ENCODE results near the gene MRPL55. TPM values are rescaled to one million over a fixed set of nuclear protein-coding genes. Genes with fewer than 3 reads are reported as not detected.
A peak's percentile ranks its signal among the peaks of the same experiment; 100 is the strongest.

MRPL55 gene
- total RNA-seq, 4 donors from 2014 or later: 64.7 to 123 (median 74.2) TPM

DNA sequence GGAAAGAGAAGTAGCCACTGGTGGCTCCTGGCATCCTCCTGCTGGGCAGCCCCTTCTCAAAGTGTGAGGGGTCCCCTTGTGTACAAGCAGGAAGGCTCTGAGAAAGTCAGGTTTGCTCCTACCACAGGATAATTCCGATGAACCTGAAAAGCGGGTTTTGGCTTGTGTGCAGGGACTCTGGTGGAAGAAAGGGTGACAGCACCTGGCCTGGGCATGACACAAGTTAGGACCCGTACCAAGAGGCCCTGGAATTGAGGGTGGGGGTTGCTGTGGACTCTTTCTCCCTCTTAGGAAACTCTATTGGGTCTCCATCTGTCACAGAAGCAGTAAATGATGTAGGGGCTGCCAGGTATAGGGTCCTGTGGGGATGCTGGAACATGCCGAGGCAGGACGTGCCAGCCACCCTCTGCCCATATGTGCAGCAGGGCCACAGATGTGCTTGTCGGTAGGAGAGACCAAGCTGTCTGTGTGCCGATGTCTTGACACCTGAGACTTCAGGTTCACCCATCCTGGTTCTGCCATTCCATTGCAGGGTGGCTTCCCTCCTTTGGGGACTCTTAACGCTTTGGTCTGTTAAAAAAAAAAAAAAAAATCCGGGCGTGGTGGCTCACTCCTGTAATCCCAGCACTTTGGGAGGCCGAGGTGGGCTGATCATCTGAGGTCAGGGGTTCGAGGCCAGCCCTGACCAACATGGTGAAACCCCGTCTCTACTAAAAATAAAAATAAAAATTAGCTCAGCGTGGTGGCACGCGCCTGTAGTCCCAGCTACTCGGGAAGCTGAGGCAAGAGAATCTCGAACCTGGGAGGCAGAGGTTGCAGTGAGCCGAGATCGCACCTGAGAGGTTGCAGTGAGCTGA is 15.8 kb downstream of the MRPL55 start:
- Histone ChIP-seq H3K27ac (no peak overlapping the region), H3K9me3 (peaks cover 0 to 6% (median 0%) of the 10 kb centered on the region in 3 donors), H3K4me3 (no peak overlapping the region), H3K36me3 (peaks cover 0 to 11% of the 10 kb centered on the region in 2 donors), H3K27me3 (no peaks in the 10 kb centered on the region), H3K4me1 (peaks cover 42 to 45% of the 10 kb centered on the region in 2 donors)
- intact Hi-C loops (cut with DNase I; ENCODE audit: low total_unique reads) (no loop called here), in situ Hi-C loops (cut with MboI; ENCODE audit: low sequenced_read_pairs in 4 of 4) (loop anchor here in 1 of 4 donors (25.0 kb wide), 1 partner anchor 331 kb away; no protein-coding TSS in a partner anchor)
- DNase-seq (peak in 1 of 2 donors; percentile 8), ATAC-seq (no peak)
- TF ChIP-seq POLR2A (IDR thresholded peaks at IDR 0.05): no peak
- TF ChIP-seq, protein P1, sequence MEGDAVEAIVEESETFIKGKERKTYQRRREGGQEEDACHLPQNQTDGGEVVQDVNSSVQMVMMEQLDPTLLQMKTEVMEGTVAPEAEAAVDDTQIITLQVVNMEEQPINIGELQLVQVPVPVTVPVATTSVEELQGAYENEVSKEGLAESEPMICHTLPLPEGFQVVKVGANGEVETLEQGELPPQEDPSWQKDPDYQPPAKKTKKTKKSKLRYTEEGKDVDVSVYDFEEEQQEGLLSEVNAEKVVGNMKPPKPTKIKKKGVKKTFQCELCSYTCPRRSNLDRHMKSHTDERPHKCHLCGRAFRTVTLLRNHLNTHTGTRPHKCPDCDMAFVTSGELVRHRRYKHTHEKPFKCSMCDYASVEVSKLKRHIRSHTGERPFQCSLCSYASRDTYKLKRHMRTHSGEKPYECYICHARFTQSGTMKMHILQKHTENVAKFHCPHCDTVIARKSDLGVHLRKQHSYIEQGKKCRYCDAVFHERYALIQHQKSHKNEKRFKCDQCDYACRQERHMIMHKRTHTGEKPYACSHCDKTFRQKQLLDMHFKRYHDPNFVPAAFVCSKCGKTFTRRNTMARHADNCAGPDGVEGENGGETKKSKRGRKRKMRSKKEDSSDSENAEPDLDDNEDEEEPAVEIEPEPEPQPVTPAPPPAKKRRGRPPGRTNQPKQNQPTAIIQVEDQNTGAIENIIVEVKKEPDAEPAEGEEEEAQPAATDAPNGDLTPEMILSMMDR (IDR thresholded peaks at IDR 0.05 in 4 of 5, conservative IDR thresholded peaks at IDR 0.05 in 1 of 5): no peak

DNA sequence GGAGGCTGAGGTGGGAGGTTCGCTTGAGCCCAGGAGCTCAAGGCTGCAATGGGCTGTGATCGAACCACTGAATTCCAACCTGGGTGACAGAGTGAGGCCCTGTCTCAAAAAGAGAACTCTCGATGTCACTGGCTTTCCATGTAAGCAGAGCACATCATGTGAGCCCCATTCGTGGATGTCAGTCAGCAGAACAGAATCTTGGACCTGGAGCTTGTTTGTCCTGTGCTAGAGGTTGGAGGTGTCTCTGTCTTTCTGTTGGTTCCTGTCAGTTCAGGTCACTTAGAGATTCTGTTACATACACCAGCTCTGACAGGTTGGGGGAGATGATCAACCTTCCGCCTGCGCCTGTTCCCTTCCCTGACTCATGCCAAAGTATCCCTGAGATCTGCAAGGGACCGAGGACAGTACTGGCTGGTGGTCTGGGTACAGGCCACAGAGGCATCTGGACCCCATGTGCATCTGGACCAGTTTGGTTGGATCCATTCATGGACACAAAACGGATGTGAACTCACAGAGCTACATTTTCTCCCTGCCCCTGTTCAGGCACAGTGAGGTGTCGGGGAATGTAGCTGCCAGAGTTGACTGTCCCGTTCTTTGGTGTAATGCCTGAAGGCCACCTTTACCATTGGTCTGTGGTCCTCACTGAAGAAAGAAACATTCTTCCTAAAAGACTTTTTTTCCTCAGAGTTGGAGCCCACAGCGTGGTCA is 16.6 kb downstream of the MRPL55 start:
- Histone ChIP-seq H3K4me1 (peaks cover 50 to 53% of the 10 kb centered on the region in 2 donors), H3K27me3 (no peaks in the 10 kb centered on the region), H3K4me3 (no peak overlapping the region), H3K9me3 (peaks cover 0 to 6% (median 0%) of the 10 kb centered on the region in 3 donors), H3K27ac (peak overlapping the region in 3 of 4 donors; percentile 20 to 93 (median 46)), H3K36me3 (peaks cover 0 to 3% of the 10 kb centered on the region in 2 donors)
- DNase-seq (peak in 1 of 2 donors; percentile 12), ATAC-seq (peak in 1 of 2 donors; percentile 56)
- no peak for TF ChIP-seq POLR2A (IDR thresholded peaks at IDR 0.05)
- TF ChIP-seq, protein P1 (IDR thresholded peaks at IDR 0.05 in 4 of 5, conservative IDR thresholded peaks at IDR 0.05 in 1 of 5): no peak
- in situ Hi-C loops (cut with MboI; ENCODE audit: low sequenced_read_pairs in 4 of 4): loop anchor here in 1 of 4 donors (25.0 kb wide), 1 partner anchor 330 kb away; no protein-coding TSS in a partner anchor
- intact Hi-C loops (cut with DNase I; ENCODE audit: low total_unique reads): no loop called here

DNA sequence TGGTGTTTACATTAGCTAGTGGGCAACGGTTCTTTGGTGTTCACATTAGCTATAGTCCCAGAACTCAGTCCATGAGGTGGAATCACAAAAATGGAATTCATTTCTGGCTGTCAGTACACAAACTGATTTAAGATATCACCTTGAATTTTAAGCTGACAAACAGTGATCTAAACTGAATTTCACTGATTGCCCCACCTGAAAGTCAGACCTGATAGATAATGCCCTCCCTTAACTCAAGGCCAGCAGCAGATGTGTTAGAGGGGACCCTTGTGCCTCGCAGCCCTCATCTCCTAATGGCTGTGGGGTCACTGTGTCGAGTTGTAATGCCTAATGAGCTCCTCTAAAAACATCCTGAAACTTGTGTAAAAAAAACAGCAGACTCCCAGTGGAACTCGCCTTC is 18.0 kb downstream of the MRPL55 start:
- ATAC-seq (no peak), DNase-seq (no peak)
- in situ Hi-C loops (cut with MboI; ENCODE audit: low sequenced_read_pairs in 4 of 4): loop anchor here in 1 of 4 donors (25.0 kb wide), 1 partner anchor 329 kb away; no protein-coding TSS in a partner anchor
- intact Hi-C loops (cut with DNase I; ENCODE audit: low total_unique reads): no loop called here
- Histone ChIP-seq H3K9me3 (peaks cover 0 to 6% (median 0%) of the 10 kb centered on the region in 3 donors), H3K27me3 (no peaks in the 10 kb centered on the region), H3K4me1 (peaks cover 64 to 67% of the 10 kb centered on the region in 2 donors), H3K36me3 (no peaks in the 10 kb centered on the region), H3K4me3 (no peak overlapping the region), H3K27ac (peak overlapping the region in 3 of 4 donors; percentile 46 to 93 (median 46))
- no peak for TF ChIP-seq POLR2A (IDR thresholded peaks at IDR 0.05)
- TF ChIP-seq, protein P1 (IDR thresholded peaks at IDR 0.05 in 4 of 5, conservative IDR thresholded peaks at IDR 0.05 in 1 of 5): no peak

DNA sequence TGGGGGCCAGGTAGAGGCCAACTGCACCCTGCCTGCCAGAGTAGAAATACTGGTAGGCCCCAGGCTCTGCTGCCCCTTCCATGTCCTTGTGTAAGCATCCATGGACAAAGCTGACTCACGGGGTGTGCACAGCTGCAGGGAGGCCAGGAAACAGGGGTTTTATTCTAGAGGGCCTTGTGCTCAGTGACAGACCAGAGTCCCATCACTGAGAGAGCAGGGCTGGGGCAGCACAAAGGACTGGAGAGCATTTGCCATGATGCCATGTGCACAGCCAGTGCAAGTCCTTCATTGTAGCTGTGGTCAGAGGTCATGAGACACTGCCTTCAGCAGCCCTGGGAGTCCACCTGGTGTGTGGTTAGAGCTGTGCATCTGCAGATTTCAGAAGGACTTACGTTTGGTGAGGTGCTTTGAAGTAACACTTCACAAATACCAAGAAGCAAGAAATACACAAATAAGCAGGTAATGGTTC is 18.5 kb downstream of the MRPL55 start:
- H3K27ac ChIP-seq: peak overlapping the region; percentile 34 to 93 (median 46)
- no peaks in the 10 kb centered on the region for H3K36me3 ChIP-seq
- in situ Hi-C loops (cut with MboI; ENCODE audit: low sequenced_read_pairs in 4 of 4): loop anchor here in 1 of 4 donors (25.0 kb wide), 1 partner anchor 328 kb away; no protein-coding TSS in a partner anchor
- H3K27me3 ChIP-seq: no peaks in the 10 kb centered on the region
- ATAC-seq (peak in 1 of 2 donors; percentile 11), DNase-seq (peak in 1 of 2 donors; percentile 21)
- no peak for TF ChIP-seq POLR2A (IDR thresholded peaks at IDR 0.05)
- TF ChIP-seq, protein P1 (IDR thresholded peaks at IDR 0.05 in 4 of 5, conservative IDR thresholded peaks at IDR 0.05 in 1 of 5): no peak
- H3K4me1 ChIP-seq: peaks cover 69 to 72% of the 10 kb centered on the region in 2 donors
- H3K4me3 ChIP-seq: peak overlapping the region in 1 of 4 donors; percentile 6
- peaks cover 0 to 6% (median 0%) of the 10 kb centered on the region in 3 donors for H3K9me3 ChIP-seq
- intact Hi-C loops (cut with DNase I; ENCODE audit: low total_unique reads): no loop called here
